ENCODE measurements around the gene RTP4. TPM values are rescaled to one million over a fixed set of nuclear protein-coding genes. Genes with fewer than 3 reads are reported as not detected.

The RTP4 gene
- not detected in 2 replicates for total RNA-seq (2011; cell fraction: chromatin; rRNA removed; ENCODE audit: low replicate concordance)
- not detected in 2 replicates for total RNA-seq (2011; cell fraction: nucleolus; rRNA removed)
- total RNA-seq (2011; cell fraction: nucleoplasm; rRNA removed) = not detected in 2 replicates
- not detected in 2 replicates for total RNA-seq (2014; rRNA removed)
- total RNA-seq (2014; rRNA removed; fragmentation: Illumina TruSeq; extraction: Trizol) = not detected in 2 replicates
- not detected in 2 replicates for total RNA-seq (2015; rRNA removed; fragmentation: Illumina TruSeq; extraction: Trizol)
- total RNA-seq (2021) = not detected in 2 replicates
- not detected in 2 replicates for polyA plus RNA-seq (2011; rRNA removed)
- polyA plus RNA-seq (2011; cell fraction: cytosol; rRNA removed) = not detected in 2 replicates
- polyA plus RNA-seq (2011; cell fraction: nucleus; rRNA removed) = not detected in 2 replicates
- polyA plus RNA-seq (2012) = 0.07 and 0.28 TPM in 2 replicates
- polyA plus RNA-seq (2014; fragmentation: Illumina TruSeq; extraction: Trizol) = not detected in 2 replicates
- polyA plus RNA-seq (2014; fragmentation: Nextera tagmentation; extraction: Ambion mirVana) = under 1 TPM; 0.06 to 0.17 TPM
- polyA plus RNA-seq (2014; rRNA removed) = not detected in 2 replicates
- polyA minus RNA-seq (2011; rRNA and poly(A)+ RNA removed) = not detected in 2 replicates
- polyA minus RNA-seq (2011; cell fraction: cytosol; rRNA and poly(A)+ RNA removed) = not detected in 2 replicates
- not detected in 2 replicates for polyA minus RNA-seq (2011; cell fraction: nucleus; rRNA and poly(A)+ RNA removed)
- not detected for Bru-seq, nascent RNA
- BruChase-seq, experiment 1, labeled RNA remaining after a 2-hour chase = not detected
- BruChase-seq, experiment 2, labeled RNA remaining after a 6-hour chase = not detected
- long read RNA-seq, experiment 1 = 0 reads
- long read RNA-seq, experiment 2 = 0 reads
- long read RNA-seq, experiment 3 = 0 reads

DNA sequence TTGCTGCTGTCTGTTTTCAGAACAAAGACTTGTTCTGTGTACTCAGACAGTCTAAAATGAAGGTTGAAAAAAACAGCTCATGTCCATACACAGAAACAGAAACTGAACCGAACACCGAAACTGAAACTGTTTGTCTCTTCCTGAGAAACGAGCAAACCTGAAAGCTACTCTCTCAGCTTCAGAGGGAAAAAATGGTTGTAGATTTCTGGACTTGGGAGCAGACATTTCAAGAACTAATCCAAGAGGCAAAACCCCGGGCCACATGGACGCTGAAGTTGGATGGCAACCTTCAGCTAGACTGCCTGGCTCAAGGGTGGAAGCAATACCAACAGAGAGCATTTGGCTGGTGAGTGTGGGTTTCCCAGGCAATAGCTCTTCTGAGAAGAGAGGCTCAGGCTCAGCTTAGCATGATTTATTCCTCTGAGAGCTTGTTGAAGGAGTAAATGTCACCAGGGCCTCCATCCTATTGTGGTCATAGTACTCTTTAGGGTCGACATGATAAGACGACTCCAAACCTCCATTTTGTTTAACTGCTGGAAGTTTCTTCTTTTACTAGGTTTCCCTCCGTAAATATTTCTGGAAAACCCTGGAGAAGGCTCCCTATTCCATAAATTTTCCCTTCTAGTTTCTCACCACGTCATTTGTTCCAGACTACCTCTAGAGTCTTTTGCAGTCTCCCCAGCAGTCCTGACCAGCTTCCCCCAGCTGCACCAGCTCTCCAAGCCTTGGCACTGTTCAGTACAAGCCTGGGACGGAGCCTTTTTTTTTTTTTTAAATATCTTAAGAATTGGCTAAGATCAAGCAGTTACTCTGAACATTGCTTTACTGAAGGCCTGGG lies at the start of gene RTP4:
TSS of gene RTP4 (plus strand) at position 135 of the 838 bp plus-strand sequence. CDS start at position 192, 57 bp downstream.
- no peaks in the 10 kb centered on the region for H3K79me2 ChIP-seq (ENCODE audit: control insufficient read depth, insufficient read depth, low read length)
- TF ChIP-seq, protein P1, sequence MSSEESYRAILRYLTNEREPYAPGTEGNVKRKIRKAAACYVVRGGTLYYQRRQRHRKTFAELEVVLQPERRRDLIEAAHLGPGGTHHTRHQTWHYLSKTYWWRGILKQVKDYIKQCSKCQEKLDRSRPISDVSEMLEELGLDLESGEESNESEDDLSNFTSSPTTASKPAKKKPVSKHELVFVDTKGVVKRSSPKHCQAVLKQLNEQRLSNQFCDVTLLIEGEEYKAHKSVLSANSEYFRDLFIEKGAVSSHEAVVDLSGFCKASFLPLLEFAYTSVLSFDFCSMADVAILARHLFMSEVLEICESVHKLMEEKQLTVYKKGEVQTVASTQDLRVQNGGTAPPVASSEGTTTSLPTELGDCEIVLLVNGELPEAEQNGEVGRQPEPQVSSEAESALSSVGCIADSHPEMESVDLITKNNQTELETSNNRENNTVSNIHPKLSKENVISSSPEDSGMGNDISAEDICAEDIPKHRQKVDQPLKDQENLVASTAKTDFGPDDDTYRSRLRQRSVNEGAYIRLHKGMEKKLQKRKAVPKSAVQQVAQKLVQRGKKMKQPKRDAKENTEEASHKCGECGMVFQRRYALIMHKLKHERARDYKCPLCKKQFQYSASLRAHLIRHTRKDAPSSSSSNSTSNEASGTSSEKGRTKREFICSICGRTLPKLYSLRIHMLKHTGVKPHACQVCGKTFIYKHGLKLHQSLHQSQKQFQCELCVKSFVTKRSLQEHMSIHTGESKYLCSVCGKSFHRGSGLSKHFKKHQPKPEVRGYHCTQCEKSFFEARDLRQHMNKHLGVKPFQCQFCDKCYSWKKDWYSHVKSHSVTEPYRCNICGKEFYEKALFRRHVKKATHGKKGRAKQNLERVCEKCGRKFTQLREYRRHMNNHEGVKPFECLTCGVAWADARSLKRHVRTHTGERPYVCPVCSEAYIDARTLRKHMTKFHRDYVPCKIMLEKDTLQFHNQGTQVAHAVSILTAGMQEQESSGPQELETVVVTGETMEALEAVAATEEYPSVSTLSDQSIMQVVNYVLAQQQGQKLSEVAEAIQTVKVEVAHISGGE (CRISPR knock-in tag; IDR thresholded peaks at IDR 0.05) = 0 out of 6 replicates have a peak, but pooled peaks of 1 of the 3 experiments have one; percentile 45
- TF ChIP-seq STAT5B (CRISPR knock-in tag; IDR thresholded peaks at IDR 0.05) = no peak
- peak in 1 of 2 experiments; percentile 47; a peak in 1 of 4 replicates for TF ChIP-seq ZNF639 (CRISPR knock-in tag; conservative IDR thresholded peaks at IDR 0.05 in 1 of 2, IDR thresholded peaks at IDR 0.05 in 1 of 2)
- TF ChIP-seq ZNF561 (CRISPR knock-in tag; conservative IDR thresholded peaks at IDR 0.05) = 0 out of 2 replicates have a peak, but pooled peaks have one; percentile 54
- TF ChIP-seq OTX1 (CRISPR knock-in tag; IDR thresholded peaks at IDR 0.05) = 0 out of 2 replicates have a peak, but pooled peaks have one; percentile 8
- no peaks in the 10 kb centered on the region for H4K20me1 ChIP-seq (replicated peaks; ENCODE audit: control insufficient read depth, insufficient read depth, low read length)
- no peaks in the 10 kb centered on the region for H3K9me3 ChIP-seq (replicated peaks; ENCODE audit: control insufficient read depth, insufficient read depth, low read depth, low read length)
- CTCF ChIA-PET (ENCODE audit: low intra/inter-chr PET ratio) = no interaction called here
- H3K4me1 ChIP-seq (replicated peaks in 1 of 2; ENCODE audit: control insufficient read depth in 2 of 2, insufficient read depth in 2 of 2, low read length in 2 of 2) = peaks cover 0 to 7% of the 10 kb centered on the region in 2 experiments; a peak in 1 of 5 replicates
- peak within 1 kb of the TSS; percentile 7; the same call in 1 of the 2 replicates for H3K4me2 ChIP-seq (ENCODE audit: insufficient read depth, low read length)
- no TSS peak for BruUV-seq (replicated peaks)
- DNase-seq (ENCODE audit: extremely low read depth in 1 of 4, low spot score in 3 of 4) (no peak), ATAC-seq (no peak), FAIRE-seq (peak; percentile 23)
- POLR2A ChIA-PET = interaction anchor here (1.1 kb wide), 1 partner anchor 9 kb away, joined by 5 read pairs; no protein-coding TSS in a partner anchor
- no peaks in the 10 kb centered on the region for H3K9me1 ChIP-seq (ENCODE audit: control insufficient read depth, insufficient read depth, low read length)
- WGBS (ENCODE audit: insufficient coverage, low coverage, missing lambda C conversion rate) = 7% methylated on average over 10 of the region's 10 CpGs
- intact Hi-C loops (cut with micrococcal nuclease) (no loop called here), in situ Hi-C loops (cut with MboI) (no loop called here)
- peaks cover 0 to 20% of the 10 kb centered on the region in 2 experiments; a peak in 2 of 5 replicates for H3K27me3 ChIP-seq (ENCODE audit: control insufficient read depth in 2 of 2, insufficient read depth in 2 of 2, low read length in 2 of 2)
- H2AFZ ChIP-seq (ENCODE audit: low read depth, low read length) = peak within 1 kb of the TSS; percentile 38; the same call in 1 of the 2 replicates
- no peaks in the 10 kb centered on the region for H3K36me3 ChIP-seq (ENCODE audit: control insufficient read depth, insufficient read depth, low read length)
- H3K4me3 ChIP-seq = no peak within 1 kb of the TSS
- H3K27ac ChIP-seq (ENCODE audit: extremely low read depth, low read depth, low read length) = no peak within 1 kb of the TSS
- no peak within 1 kb of the TSS; a peak in 1 of 4 replicates for H3K9ac ChIP-seq (ENCODE audit: insufficient read depth in 1 of 2, low read depth in 2 of 2, low read length in 2 of 2)
